Measurements from ENCODE around the gene TRPM5.
"Not testable (repeated sequence)": the region's sequence is repeated elsewhere in the genome, so short reads cannot be mapped to it uniquely, and the experiment has no call there.

TRPM5 gene

GRCh38 chr11:2482204-2482603, 37.9 kb upstream of the TRPM5 start:
- H3K4me3 ChIP-seq (ENCODE audit: control insufficient read depth, low read depth, low read length) = no peak overlapping the region
- DNase-seq (ENCODE audit: low read depth) = no peak
- TF ChIP-seq CTCF (IDR thresholded peaks at IDR 0.05; ENCODE audit: control insufficient read depth, insufficient read depth, low read depth, low read length, missing control alignments) = no peak

GRCh38 chr11:2481253-2481652, 36.9 kb upstream of the TRPM5 start:
- no peak overlapping the region for H3K4me3 ChIP-seq (ENCODE audit: control insufficient read depth, low read depth, low read length)
- DNase-seq (ENCODE audit: low read depth) = no peak
- no peak for TF ChIP-seq CTCF (IDR thresholded peaks at IDR 0.05; ENCODE audit: control insufficient read depth, insufficient read depth, low read depth, low read length, missing control alignments)

- no peak for DNase-seq (ENCODE audit: low read depth)
- TF ChIP-seq CTCF (IDR thresholded peaks at IDR 0.05; ENCODE audit: control insufficient read depth, insufficient read depth, low read depth, low read length, missing control alignments) = no peak
- no peak overlapping the region for H3K4me3 ChIP-seq (ENCODE audit: control insufficient read depth, low read depth, low read length)
Measured at GRCh38 chr11:2480874-2481220, 36.5 kb upstream of the TRPM5 start.

- not testable (repeated sequence) for DNase-seq (ENCODE audit: low read depth); H3K4me3 ChIP-seq (ENCODE audit: control insufficient read depth, low read depth, low read length)
Measured at GRCh38 chr11:2480067-2480873, 36.0 kb upstream of the TRPM5 start.

GRCh38 chr11:2477936-2478335, 33.6 kb upstream of the TRPM5 start:
- DNase-seq (ENCODE audit: low read depth) = no peak
- no peak for TF ChIP-seq CTCF (IDR thresholded peaks at IDR 0.05; ENCODE audit: control insufficient read depth, insufficient read depth, low read depth, low read length, missing control alignments)
- H3K4me3 ChIP-seq (ENCODE audit: control insufficient read depth, low read depth, low read length) = no peak overlapping the region

GRCh38 chr11:2477254-2477653, 32.9 kb upstream of the TRPM5 start:
- no peak overlapping the region for H3K4me3 ChIP-seq (ENCODE audit: control insufficient read depth, low read depth, low read length)
- DNase-seq (ENCODE audit: low read depth) = no peak
- TF ChIP-seq CTCF (IDR thresholded peaks at IDR 0.05; ENCODE audit: control insufficient read depth, insufficient read depth, low read depth, low read length, missing control alignments) = no peak

GRCh38 chr11:2475136-2475918, 31.0 kb upstream of the TRPM5 start:
- no peak for DNase-seq (ENCODE audit: low read depth)
- TF ChIP-seq CTCF (IDR thresholded peaks at IDR 0.05; ENCODE audit: control insufficient read depth, insufficient read depth, low read depth, low read length, missing control alignments) = no peak
- no peak overlapping the region for H3K4me3 ChIP-seq (ENCODE audit: control insufficient read depth, low read depth, low read length)
